DMS53 treated with DMSO at 0.1 percent for 48 hours (cell line): ENCODE measurements around the gene TUBA8.
"Not testable (repeated sequence)": the region's sequence is repeated elsewhere in the genome, so short reads cannot be mapped to it uniquely, and the experiment has no call there.

Source experiments
- DNase-seq: peaks from one replicate; lab custom pipeline; 2025; ENCODE audit not compliant: unreplicated experiment; lab: John Stamatoyannopoulos, UW

The TUBA8 gene

DNA sequence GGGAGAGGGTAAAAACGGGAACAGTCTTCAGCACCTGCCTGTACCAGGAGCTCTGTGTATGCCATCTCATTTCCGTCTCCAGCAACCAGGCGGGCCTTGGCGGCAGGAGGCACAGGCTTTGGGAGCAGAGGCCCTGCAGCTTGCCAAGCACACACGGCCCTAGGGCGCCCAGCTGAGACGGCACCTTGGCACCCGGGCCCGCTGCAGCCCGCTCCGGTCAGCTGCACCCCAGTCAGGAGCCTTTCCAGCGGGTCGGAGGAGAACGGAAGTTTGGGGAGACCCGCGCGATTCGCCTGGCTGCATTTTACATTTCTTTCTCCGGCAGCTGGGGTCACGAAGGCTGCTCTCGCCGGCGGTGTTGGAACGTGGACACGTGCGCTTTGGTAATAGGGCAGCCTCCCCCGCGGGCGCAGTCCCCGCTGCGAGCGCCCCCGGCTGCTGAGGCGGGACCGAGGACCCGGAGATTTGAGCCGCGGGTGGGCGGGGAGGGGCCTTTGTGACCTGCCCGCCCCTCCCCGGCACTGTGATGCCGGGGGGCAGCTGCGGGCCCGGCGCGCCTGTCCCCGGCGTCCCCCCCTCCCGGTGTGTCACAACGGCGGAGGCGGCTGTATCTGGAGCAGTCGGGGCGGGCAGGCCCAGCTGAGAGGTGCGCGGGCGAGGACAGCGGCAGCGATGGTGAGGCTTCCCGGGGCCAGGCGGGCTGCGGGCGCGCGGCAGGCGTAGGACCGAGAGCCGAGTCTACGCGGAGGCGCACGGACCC lies at the start of gene TUBA8:
TUBA8 (plus strand) TSS at position 616 of the 760 bp plus-strand sequence; CDS start at position 673, 57 bp downstream.
- peak; percentile 41 for DNase-seq

GRCh38 chr22:18062421-18062820 lies 48.2 kb upstream of the TUBA8 start:
- no peak for DNase-seq

DNA sequence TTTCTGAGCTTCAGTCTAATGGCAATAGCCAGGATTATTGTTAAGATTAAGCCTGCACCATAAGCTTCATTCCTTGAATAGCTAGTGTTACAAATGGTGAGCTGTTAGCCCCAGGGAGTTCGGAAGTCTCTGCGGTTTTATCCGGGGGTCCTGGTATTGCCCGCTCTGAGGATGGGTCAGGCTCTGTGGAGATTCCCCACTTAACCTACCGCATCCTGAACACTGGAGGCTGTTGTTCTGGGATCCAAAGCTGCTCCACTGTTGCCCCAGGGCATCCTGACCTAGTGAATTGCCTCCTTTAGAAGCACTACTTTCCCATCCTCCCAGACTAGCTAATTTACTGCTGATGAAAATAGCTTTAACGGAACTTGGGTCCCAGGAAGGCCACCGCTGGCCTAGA lies 47.3 kb upstream of the TUBA8 start:
- DNase-seq = no peak

- not testable (repeated sequence) for DNase-seq
Measured at GRCh38 chr22:18063715-18064114, 46.9 kb upstream of the TUBA8 start.

- no peak for DNase-seq
Measured at GRCh38 chr22:18064636-18065035, 46.0 kb upstream of the TUBA8 start.

DNA sequence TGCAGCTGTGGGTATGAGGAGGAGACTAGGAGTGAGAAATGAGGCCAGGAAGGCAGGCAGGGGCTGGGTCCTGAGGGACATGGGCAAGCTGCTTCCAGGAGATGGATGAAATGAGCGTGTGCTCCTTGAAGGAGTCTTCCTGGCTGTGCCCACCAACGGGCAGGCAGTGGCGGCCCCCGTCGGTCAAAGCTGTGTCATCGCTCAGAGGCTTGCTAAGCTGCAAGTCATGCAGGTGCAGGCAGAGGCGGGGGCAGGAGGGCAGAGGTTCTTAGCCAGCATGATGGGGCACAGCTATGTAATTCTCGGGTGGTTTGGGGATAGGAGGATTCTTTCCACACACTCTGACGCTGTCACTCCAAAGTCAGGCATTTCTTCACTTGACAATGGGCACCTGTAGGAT lies 45.4 kb upstream of the TUBA8 start:
- no peak for DNase-seq

DNA sequence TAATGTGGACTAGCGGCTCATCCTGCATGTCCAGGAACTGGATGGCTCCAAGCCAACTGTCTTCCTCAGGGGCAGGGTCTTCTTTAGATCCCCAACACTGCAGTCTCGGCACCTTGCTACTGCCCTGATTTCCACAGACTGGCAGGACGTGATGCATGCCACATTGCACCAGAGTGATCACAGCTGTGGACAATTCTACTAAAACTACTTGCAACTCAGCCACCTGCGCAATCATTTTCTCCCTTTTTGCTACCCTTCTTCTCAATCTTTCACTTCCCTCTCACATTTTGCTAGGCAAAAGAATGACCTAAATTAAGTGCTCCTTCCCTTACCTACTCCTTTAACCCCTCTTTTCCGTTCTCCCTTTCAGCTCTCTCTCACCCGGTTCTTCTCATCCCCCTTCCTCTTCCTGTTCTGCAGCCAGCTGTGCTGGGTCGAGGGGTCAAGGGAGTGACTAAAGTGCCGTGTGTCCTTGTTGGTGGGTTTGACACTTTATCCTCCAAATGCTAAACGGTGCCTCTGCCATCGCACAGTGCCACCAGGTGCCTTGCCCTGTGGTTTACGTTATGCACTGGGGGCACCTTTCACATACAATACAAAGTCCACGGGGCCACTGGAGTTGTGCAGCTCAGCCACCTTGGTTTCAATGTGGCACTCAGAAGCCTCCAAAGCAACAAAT lies 44.3 kb upstream of the TUBA8 start:
- DNase-seq = no peak

DNA sequence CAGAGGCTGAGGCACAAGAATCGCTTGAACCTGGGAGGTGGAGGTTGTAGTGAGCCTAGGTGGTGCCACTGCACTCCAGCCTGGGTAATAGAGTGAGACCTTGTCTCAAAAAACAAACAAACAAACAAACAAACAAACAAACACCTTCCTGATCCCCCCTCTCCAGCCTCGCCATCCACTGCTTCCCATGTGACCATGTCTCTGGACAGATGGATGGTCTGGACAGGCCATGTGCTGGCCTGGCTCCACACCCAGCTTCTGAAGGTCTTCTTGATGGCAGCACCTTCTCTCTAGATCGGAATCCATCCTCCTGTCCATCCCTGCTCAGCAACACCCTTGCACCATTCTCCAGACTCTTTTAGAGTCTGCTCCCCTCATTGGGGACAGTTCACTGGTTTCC lies 43.5 kb upstream of the TUBA8 start:
- no peak for DNase-seq

GRCh38 chr22:18067548-18068341 lies 42.9 kb upstream of the TUBA8 start:
- DNase-seq = no peak

- no peak for DNase-seq
Measured at GRCh38 chr22:18068381-18068988, 42.1 kb upstream of the TUBA8 start.

DNA sequence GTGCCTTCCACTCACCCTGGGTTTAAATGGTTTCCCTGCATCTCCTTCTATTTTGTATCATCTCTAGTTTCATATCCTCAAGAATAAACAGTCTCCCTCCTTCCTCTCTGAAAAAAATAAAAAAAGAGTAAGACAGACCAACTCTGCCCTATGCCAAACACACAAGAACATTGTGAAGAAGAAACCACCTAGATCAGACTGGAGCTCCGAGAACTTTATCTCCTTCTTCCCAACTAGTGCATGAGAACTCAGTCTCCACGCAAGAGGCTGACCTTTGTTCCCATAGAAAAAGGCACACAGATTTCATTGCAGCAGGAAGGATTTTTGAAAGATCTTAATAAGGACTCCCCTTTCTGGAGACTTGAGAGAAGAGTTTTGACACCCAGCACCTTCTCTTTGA lies 41.6 kb upstream of the TUBA8 start:
- DNase-seq = no peak

DNA sequence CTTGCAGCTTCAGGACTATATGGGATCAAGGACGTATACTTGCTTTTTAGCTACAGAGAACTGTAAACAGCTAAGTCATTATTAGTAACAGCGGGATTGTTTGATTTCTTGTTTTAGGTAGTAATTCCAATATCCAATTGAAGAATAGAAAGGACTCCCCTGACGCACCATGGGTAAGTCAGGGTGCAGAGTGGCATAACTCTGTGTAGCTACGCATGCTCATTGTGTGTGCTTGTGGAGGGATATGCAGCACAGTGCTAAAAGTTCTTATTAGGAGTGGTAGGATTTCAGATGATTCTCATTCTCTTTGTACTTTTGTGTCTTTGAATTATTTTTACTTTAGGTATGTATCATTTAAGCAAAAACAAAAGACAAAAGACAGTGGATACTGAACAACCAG lies 40.6 kb upstream of the TUBA8 start:
- no peak for DNase-seq

GRCh38 chr22:18070556-18071306 lies 39.9 kb upstream of the TUBA8 start:
- peak; percentile 61 for DNase-seq

DNA sequence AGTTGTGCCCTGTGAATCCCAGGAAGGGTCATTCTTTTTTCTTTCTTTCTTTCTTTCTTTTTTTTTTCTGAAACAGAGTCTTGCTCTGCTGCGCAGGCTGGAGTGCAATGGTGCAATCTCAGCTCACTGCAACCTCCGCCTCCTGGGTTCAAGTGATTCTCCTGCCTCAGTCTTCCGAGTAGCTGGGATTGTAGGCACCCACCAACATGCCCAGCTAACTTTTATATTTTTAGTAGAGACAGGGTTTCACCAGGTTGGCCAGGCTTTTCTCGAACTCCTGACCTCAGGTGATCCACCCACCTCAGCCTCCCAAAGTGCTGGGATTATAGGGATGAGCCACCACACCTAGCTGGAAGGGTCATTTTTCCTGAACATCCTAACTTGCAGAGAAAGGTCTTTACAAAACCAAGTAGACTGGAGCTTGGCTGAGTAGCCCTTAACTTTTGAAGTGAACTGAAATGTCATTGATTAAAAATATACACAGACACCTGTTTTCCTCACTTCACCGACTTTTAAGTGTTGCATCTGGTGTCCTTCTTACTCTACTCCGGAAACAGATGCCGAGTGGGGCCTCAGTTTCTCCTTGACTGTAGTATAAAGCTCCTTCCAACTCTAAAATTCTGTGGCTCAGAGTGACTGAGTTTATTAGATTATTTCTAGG lies 39.2 kb upstream of the TUBA8 start:
- DNase-seq = not testable (repeated sequence)

GRCh38 chr22:18071968-18072310 lies 38.7 kb upstream of the TUBA8 start:
- DNase-seq = no peak

GRCh38 chr22:18073467-18073866 lies 37.1 kb upstream of the TUBA8 start:
- no peak for DNase-seq

- DNase-seq = not testable (repeated sequence)
Measured at GRCh38 chr22:18073927-18074326, 36.7 kb upstream of the TUBA8 start.

DNA sequence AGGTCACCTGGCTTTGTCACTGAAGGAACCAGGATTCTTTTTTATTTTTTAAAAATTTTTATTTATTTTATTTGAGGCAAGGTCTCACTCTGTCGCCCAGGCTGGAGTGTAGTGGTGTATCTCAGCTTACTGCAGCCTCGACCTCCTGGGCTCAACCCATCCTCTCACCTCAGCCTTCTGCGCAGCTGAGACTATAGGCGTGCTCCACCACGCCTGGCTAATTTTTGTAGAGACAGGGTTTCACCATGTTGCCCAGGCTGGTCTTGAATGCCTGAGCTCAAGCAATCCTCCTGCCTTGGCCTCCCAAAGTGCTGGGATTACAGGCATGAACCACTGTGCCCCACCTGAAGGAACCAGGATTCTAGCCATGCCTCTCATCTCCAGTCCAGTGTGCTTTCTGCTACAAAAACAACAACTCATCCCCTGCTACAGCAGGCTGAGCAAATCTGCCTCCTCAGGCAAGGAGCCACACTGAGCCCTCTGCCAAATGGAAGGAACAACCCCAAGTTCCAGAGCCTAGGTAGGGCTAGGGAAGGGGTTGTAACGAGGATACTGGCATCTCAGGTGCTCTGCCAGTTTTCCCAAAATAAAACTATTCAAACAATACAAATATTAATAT lies 35.4 kb upstream of the TUBA8 start:
- no peak for DNase-seq

GRCh38 chr22:18075720-18076497 lies 34.7 kb upstream of the TUBA8 start:
- peak; percentile 70 for DNase-seq
